ENCODE results near the gene MLNR.
A peak's percentile ranks its signal among the peaks of the same experiment; 100 is the strongest.

Gene MLNR

DNA sequence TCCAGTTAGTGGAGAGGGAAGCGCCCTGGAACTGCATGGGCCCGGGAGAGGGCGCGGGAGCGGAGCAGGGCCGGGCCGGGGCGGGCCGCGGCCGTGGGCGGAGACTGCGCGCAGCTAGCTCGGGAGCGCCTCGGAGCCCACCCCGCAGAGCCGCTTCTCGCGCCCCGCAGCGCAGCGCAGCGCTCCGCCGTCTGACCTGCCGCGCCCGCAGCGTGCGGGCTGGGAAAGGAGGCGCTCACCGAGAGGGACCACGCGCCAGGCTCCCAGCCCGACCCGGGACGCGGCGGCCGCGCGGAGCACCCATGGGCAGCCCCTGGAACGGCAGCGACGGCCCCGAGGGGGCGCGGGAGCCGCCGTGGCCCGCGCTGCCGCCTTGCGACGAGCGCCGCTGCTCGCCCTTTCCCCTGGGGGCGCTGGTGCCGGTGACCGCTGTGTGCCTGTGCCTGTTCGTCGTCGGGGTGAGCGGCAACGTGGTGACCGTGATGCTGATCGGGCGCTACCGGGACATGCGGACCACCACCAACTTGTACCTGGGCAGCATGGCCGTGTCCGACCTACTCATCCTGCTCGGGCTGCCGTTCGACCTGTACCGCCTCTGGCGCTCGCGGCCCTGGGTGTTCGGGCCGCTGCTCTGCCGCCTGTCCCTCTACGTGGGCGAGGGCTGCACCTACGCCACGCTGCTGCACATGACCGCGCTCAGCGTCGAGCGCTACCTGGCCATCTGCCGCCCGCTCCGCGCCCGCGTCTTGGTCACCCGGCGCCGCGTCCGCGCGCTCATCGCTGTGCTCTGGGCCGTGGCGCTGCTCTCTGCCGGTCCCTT is at the start of gene MLNR:
MLNR (plus strand) TSS at position 303 of the 820 bp plus-strand sequence; CDS start at position 303, 0 bp downstream.
- peak; percentile 59 to 68 for DNase-seq

DNA sequence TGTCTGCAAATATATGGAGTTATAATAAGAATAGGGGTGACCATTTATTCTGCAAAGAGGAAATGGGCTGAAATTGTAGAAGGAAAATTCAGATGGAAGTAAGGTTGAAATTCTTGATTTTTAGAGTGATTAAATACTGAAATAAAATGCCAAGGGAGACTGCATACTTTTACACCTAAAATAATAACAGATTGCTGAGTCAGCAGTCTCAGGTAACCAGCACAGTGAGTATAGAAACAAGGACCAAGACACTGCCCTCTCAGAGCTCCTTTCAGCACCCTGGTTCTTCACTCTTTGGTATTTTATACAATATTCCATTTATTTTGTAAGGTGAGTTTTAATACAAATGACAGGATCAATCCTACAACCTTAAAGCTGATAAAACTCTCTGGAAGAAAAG is 48.8 kb upstream of the MLNR start:
- DNase-seq, result no peak

- DNase-seq, result no peak
These were observed 36.3 kb upstream of the MLNR start for GRCh38 chr13:49183672-49184325.

- no peak for DNase-seq
These were observed 35.5 kb upstream of the MLNR start for GRCh38 chr13:49184621-49185020.

DNA sequence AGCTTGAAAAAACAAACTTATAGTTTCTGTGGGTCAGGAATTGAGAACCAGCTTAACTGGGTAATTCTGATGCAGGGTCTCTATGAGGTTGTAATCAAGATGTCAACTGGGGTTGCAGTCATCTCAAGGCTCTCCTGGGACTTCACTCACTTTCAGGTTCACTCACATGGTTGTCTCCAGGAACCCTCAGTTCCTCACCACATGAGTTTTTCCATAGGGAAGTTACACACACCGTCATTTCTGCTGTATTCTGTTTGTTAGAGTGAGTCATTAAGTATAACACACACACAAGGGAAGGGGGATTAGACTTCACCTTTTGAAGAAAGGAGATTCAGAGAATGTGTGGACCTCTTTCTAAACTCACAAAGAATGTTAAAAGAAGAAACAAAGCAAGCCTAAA is 34.9 kb upstream of the MLNR start:
- DNase-seq, result no peak

- DNase-seq, result no peak
These were observed 29.2 kb upstream of the MLNR start for GRCh38 chr13:49190901-49191300.

GRCh38 chr13:49206641-49207040 is 13.5 kb upstream of the MLNR start:
- DNase-seq, result no peak

DNA sequence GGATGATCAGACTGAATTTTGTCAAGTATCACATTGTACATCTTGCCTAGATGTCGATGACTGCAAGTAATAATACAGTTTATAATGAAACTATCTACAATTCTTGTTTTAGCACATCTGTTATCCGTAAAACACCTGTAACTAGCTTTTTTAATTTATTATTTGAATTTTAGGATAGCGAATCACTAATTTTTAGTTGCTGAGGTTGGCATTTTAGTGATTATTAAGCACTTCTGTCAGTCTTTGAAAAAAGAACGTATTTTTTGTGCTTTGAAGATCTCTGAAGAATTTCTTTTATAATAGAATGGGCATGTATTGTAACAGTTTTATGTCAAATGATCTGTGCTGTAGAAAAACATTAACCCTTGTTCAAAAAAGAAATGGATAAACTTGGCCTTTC is 11.5 kb upstream of the MLNR start:
- DNase-seq, result no peak

DNA sequence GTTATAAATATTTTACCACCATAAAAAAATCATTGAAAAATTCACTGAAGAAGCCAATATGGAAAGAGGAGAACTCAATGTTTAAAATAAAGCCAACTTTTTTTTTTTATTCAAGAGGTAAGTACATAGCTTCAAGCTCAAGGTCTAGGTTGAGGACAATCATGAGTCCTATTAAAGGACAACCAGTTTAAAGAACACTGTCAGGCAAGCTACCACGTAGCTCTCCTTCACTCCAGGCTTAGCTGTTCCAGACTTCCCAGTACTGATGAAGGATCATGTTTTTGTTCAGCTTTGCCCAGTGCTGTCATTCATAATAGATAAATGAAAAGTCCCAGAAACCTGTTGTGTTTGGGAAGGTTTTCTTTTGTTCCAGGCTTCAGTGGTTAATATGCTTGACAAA is 10.0 kb upstream of the MLNR start:
- no peak for DNase-seq

DNA sequence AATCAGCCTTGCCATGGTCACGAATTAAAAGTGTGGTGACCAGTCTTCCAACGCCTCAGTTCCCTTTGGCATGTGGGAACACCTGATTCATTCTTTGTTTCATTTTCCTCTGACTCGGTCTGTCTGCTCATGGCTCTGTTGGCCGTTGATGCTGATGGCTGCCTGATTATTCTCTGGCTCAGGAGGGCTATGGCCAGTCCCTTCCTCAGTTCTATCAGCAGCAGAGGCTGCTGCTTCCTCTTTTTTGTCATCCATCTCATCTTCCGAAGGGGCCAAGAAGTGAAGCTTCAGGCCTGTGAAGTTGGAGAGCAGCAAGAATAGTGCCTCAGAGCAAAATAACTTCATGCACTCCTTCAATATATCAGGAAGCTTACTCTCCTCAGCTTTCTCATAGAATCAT is 9.5 kb upstream of the MLNR start:
- no peak for DNase-seq

GRCh38 chr13:49213539-49213938 is 6.6 kb upstream of the MLNR start:
- DNase-seq, result no peak

GRCh38 chr13:49213997-49214916 is 5.9 kb upstream of the MLNR start:
- DNase-seq, result no peak

DNA sequence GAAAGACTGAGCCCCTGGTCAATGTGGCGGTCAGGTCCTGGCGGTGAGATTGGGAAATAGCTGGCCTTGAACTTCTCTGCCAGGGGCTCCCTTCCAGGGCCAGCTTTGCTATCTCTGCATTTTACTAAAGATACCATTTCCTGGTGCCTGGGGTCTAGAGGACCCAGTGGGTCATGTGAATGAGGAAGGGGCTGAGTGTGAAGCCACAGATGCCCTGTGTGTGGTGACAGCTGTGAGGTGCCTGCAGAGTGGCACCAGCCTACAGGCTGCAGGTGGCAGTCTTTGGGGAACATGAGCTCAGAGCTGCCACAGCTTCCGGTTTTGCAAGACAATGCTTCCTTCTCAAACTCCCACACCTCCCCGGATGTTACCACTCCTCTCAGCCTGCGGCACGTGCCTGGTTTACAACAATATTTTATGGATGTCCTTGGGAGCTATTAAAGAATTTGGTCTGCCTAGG is 5.2 kb upstream of the MLNR start:
- peak; percentile 41 to 48 for DNase-seq

DNA sequence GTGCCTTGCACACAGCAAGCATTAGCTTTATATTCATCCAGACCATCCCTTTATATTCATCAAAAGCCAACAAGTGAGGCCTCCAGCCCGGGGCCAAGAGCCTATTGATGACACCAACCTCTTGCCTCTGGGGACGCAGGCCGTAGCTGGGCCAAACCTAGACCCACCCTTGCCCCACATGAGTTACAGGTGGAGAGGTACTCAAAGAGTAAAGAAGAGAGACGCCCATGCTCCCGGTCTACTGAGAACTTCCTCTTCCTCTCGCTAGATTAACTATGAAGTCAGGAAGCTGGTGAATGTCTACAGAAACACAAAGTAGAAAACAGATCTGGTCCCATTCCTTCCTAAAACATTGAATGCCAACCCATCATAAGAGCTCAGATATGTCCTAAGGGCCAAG is 3.8 kb upstream of the MLNR start:
- DNase-seq, result no peak

DNA sequence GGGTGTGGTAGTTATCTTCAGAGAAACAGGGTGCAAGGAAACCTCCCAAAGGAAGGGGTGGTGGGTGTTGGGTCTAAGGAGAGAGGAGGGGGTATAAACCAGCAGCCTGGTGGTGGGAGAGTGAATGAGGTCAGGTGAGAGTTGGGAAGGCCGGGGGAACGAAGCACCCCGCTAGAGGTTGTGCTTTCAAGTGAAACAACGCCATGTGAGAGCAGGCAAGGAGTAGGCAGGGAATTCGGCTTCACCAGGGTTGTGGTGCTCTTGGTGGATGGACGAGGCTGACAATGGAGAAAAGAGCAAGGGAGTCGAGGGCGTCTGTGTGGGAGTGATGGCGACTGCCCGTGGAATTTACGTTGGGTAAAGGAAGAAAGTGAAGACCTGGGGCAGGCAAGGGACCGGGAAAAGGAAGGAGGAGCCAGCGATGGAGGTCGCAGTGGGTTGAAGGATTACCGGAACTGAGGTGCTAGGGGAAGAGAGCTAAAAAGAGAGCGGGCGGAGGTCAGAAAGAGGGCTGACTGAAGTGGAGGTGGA is 2.1 kb upstream of the MLNR start:
- DNase-seq, result no peak

- no peak for DNase-seq
These were observed 1.6 kb upstream of the MLNR start for GRCh38 chr13:49218493-49219051.

- DNase-seq, result no peak
These were observed 497 bp upstream of the MLNR start for GRCh38 chr13:49219647-49220035.

- DNase-seq, result peak; percentile 33 to 50
These were observed 885 bp downstream of the MLNR start for GRCh38 chr13:49220856-49221589.

DNA sequence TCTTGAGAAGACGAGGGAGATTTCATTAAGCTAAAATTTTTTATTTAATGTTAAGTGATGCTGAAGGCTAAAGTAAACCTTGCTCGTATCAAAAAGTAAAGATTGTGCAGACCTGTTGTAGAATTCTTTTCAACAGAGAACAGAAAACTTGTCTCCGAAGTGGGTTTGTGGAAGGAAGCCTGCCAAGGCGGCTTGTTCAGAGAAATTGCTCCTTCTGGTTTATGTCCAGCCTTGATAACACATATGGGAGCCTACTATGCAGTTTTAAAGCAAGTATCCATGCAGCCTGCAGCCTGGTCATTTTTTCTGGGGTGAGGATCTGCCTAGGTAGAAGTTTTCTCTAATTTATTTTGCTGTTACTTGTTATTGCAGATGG is 1.4 kb downstream of the MLNR start:
- DNase-seq, result no peak

DNA sequence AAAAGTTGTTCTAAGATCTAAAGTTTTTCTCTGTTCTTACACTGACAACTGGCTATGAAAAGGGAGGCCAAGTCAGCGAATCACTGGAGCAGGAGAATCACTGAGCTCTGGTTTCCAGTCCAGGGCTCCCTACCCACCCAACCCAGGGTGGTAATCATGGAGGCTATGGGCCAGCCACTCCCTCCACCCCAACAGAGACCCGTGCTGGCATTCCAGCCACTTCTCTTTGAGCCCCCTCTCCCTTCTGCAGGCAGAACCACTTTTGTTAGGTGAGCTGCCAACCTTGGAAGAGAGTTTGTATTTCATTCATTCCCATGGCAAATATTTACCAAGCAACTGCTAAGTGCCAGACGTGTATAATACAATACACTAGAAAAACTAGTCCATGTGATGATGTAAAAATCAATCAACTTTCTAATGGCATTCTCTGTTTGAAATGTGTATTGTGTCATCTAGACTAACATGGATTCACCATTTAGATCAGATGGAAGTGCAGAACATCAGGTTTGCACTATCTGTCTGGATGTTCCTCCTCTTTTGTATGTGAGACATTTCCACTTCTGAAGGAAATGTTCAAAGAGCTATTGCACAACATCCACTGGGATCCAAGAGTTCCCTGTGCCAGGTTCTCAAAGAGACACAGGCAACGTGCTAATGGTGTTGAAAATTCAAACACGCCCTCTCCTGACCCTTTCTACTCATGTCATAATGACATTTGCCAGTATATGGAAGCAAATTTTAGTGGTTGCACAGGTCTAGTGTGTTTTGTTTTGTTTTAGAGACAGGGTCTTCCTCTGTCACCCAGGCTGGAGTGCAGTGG is 5.3 kb downstream of the MLNR start:
- no peak for DNase-seq

GRCh38 chr13:49226613-49227012 is 6.5 kb downstream of the MLNR start:
- DNase-seq, result no peak
